BJ (cell line): ENCODE results near the gene B4GALT1. TPM values are rescaled to one million over a fixed set of nuclear protein-coding genes. Genes with fewer than 3 reads are reported as not detected.

Experiments used
- CTCF ChIA-PET: fragments of 350-600 bp; formaldehyde crosslinking; extraction: SDS; loops from one replicate; lab custom pipeline; 2021; ENCODE audit warnings: antibody characterized with exemption, inconsistent platforms; lab: Yijun Ruan, JAX
- POLR2A ChIA-PET: fragments of 300-600 bp; sonication (Branson Sonifier 250); formaldehyde crosslinking; extraction: SDS; loops from one replicate; lab custom pipeline; 2021; ENCODE audit warnings: antibody characterized with exemption; lab: Charles Lee
- DNase-seq: peaks from one replicate; pipeline ENCODE4 v3.0.0-alpha.2; 2011; ENCODE audit warnings: low read depth
- H3K27me3 ChIP-seq: 2 replicates; pipeline ENCODE4 v1.6.0; 2011; ENCODE audit warnings: low read length; ENCODE audit not compliant: control insufficient read depth, insufficient read depth
- H3K36me3 ChIP-seq: 2 replicates; pipeline ENCODE4 v1.5.1; 2011; ENCODE audit warnings: low read length; ENCODE audit not compliant: control insufficient read depth, insufficient read depth
- H3K4me3 ChIP-seq: 2 replicates; pipeline ENCODE4 v1.5.1; 2011; ENCODE audit warnings: low read depth, mild to moderate bottlenecking, control low read depth, low read length
- CTCF ChIP-seq: IDR thresholded peaks from 2 replicates; pipeline ENCODE4 v1.5.1; 2011; ENCODE audit warnings: low read depth, mild to moderate bottlenecking, control low read depth, inconsistent platforms, low read length, moderate library complexity; ENCODE audit not compliant: insufficient read depth
- polyA plus RNA-seq: library from polyadenylated mRNA; depleted of rRNA; stranded (reverse); fragments of >200 nt; gene quantifications from 2 replicates; pipeline ENCODE4 v1.2.3, GENCODE V29; 2011

B4GALT1 gene
- polyA plus RNA-seq, 1 experiment: 85.6 TPM

DNA sequence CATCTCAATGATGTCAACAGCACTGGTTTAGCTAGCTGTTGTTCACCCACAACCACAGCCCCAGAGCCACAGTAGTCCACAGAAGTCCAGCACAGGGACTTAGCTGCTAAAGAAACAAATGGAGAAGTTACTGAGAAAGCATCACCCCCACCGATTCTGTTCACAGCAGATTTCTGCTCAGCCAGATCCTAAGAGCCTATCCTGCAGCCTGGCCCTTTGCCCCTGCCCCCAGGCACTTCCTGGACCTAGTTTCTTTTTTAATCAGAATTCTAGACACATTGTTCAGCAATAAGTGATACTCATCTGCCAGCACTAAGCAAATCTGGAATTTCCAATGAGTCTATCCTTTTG is 7.4 kb downstream of the B4GALT1 start:
- DNase-seq: peak; percentile 46
- ChIA-PET POLR2A (no interaction called here), CTCF (interaction anchor here (0.7 to 1.6 kb wide), 5 partner anchors 8 to 76 kb away, joined by 3 to 6 read pairs (median 3); no protein-coding TSS in a partner anchor)

GRCh38 chr9:33158843-33159776 is 8.0 kb downstream of the B4GALT1 start:
- no peaks in the 10 kb centered on the region for H3K27me3 ChIP-seq
- POLR2A ChIA-PET: no interaction called here
- H3K36me3 ChIP-seq: no peaks in the 10 kb centered on the region
- no peak overlapping the region for H3K4me3 ChIP-seq
- no peak for TF ChIP-seq CTCF
- CTCF ChIA-PET: interaction anchor here (0.8 to 1.6 kb wide), 5 partner anchors 11 to 68 kb away, joined by 3 to 5 read pairs (median 3); no protein-coding TSS in a partner anchor
- no peak for DNase-seq

More for the DNA sequence above, 7.4 kb downstream of the B4GALT1 start:
- Histone ChIP-seq H3K36me3 (no peaks in the 10 kb centered on the region), H3K27me3 (no peaks in the 10 kb centered on the region), H3K4me3 (no peak overlapping the region)
- no peak for TF ChIP-seq CTCF

DNA sequence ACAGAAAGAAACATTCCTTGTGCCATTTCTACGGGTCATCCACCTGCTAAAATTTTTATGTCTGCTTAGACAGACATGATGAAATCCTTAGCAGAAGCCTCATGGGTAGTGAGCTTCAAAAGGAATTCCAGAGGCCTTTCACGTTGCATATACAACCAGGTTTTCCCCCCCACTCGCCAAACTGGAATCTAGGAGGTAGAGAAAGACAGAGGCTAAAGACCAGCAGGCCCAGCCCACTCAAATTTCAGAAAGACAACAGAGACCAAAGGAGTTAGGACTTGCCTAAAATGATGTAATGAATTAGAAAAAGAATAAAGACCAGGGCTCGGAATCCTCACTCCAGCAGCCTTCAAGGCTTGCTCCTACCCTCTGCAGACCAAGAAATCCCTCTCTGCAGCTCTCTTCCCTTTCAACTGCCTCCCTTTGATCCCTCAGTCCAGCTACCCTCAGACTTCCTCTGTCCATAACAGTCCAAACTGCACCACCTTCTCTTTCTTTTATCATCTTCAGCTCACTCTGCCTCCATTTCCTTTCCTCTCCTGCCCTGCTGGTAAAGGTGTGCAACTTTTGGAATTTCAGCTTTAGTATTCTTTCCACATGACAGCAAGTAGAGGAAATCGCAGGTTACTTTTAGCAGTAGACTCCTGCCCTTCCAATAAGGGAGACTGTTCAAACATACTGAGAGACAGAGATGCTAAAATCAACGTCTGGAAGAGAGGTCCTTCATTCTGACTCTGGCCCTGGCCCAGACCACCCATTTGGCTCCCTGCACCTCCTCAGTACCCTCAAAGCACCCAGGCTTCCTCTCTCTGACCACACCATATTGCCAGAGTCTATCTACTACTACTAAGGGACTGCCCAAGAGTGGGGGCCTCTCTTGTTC is 8.9 kb downstream of the B4GALT1 start:
- CTCF ChIA-PET: interaction anchor here (0.7 to 1.2 kb wide), 4 partner anchors 8 to 68 kb away, joined by 3 to 5 read pairs (median 4); no protein-coding TSS in a partner anchor
- POLR2A ChIA-PET: no interaction called here
- TF ChIP-seq CTCF: no peak
- Histone ChIP-seq H3K4me3 (no peak overlapping the region), H3K36me3 (no peaks in the 10 kb centered on the region), H3K27me3 (no peaks in the 10 kb centered on the region)
- no peak for DNase-seq

DNA sequence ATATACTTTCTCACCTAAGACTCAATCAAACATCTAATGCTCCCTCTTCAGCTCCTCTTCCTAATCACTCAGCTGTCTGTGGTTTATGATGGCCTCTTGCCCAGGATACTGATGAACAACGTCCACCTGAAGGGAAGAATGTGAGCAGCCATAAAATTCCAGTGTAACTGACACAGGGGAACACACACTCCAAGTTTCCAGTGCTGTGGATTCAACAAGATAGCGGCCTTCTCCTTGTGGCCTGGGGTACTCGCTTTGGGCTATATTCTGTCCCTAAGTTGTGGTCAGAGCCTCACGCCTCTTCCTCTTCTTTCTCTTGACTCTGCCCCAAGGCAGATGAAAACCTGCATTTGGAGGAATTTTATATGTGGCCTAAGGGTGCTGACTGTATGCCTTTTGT is 11.7 kb downstream of the B4GALT1 start:
- POLR2A ChIA-PET: no interaction called here
- CTCF ChIA-PET: interaction anchor here (0.7 kb wide), 1 partner anchor 56 kb away, joined by 3 read pairs; no protein-coding TSS in a partner anchor
- no peak for DNase-seq
- no peaks in the 10 kb centered on the region for H3K27me3 ChIP-seq
- no peaks in the 10 kb centered on the region for H3K36me3 ChIP-seq
- no peak overlapping the region for H3K4me3 ChIP-seq
- no peak for TF ChIP-seq CTCF

DNA sequence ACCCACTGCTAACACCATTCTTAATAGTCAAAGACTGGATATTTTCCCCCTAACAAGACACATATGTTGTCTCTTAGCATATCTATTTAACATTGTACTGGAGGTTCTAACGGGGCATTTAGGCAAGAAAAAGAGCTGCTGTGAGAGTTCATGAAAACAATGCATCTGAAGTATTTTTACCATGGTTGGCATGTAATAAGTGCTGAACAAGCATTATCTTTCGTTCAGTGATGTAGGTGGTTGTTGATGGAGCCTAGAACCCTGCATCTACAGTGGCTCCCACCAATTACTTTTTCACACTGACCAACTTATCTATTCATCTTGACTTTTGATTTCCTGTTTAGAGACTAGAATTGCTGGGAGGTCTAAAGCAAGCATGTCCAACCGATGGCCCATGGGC is 12.8 kb downstream of the B4GALT1 start:
- no peak for DNase-seq
- POLR2A ChIA-PET: interaction anchor here (0.6 kb wide), 1 partner anchor 1108 kb away, joined by 3 read pairs; no protein-coding TSS in a partner anchor
- Histone ChIP-seq H3K36me3 (no peaks in the 10 kb centered on the region), H3K27me3 (no peaks in the 10 kb centered on the region), H3K4me3 (no peak overlapping the region)
- CTCF ChIA-PET: no interaction called here
- TF ChIP-seq CTCF: no peak
